ENCODE results near the gene ANO6.

GRCh38 chr12:45294906-45295305, 79.0 kb downstream of the ANO6 start:
- no peak for TF ChIP-seq CTCF (IDR thresholded peaks at IDR 0.05)
- TF ChIP-seq EZH2 (IDR thresholded peaks at IDR 0.05; ENCODE audit: borderline replicate concordance, insufficient read depth, low read depth, low read length, poor library complexity, severe bottlenecking): no peak

Measured in B cell (primary cell).